Lower leg skin (tissue), 3 donors: ENCODE measurements around the gene DYRK1A.

Experiments
- POLR2A ChIP-seq, 2 donors: fragments of 450-650 bp; IDR thresholded peaks; one replicate each; pipeline ENCODE4 v1.6.1; 2016 to 2017; ENCODE audit warnings: antibody characterized with exemption in 2 of 2, mild to moderate bottlenecking in 1 of 2, moderate library complexity in 1 of 2
- TF ChIP-seq, protein P1 (sequence below), 3 donors: fragments of 450-650 bp; IDR thresholded peaks; one replicate each; pipeline ENCODE4 v1.5.1; 2016; ENCODE audit warnings: antibody characterized with exemption in 3 of 3, mild to moderate bottlenecking in 3 of 3, moderate library complexity in 2 of 3

DNA sequence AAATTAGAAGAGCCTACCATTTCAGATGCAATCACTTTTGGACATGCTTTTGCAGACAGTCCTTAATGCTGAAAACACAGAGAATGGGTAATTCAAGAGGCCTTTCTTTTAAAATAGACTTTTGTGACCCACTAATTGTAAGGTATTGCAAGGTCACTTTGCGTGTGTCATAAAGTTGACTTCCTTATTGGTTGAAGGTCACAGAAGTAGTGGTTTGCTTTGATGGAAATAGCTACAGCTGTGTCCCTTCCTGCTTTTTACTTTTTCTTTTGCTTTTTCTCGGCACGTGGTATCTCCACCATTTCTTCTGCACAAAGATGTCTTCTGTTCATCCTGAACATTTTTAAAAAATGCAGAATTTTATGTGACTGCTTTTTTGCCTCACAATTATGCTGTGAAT, 146.8 kb downstream of the DYRK1A start:
- TF ChIP-seq, protein P1, sequence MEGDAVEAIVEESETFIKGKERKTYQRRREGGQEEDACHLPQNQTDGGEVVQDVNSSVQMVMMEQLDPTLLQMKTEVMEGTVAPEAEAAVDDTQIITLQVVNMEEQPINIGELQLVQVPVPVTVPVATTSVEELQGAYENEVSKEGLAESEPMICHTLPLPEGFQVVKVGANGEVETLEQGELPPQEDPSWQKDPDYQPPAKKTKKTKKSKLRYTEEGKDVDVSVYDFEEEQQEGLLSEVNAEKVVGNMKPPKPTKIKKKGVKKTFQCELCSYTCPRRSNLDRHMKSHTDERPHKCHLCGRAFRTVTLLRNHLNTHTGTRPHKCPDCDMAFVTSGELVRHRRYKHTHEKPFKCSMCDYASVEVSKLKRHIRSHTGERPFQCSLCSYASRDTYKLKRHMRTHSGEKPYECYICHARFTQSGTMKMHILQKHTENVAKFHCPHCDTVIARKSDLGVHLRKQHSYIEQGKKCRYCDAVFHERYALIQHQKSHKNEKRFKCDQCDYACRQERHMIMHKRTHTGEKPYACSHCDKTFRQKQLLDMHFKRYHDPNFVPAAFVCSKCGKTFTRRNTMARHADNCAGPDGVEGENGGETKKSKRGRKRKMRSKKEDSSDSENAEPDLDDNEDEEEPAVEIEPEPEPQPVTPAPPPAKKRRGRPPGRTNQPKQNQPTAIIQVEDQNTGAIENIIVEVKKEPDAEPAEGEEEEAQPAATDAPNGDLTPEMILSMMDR (IDR thresholded peaks at IDR 0.05) = no peak
- TF ChIP-seq POLR2A (IDR thresholded peaks at IDR 0.05) = no peak
